Prostate gland (tissue), 2 donors: ENCODE measurements around the gene RAB4B. TPM values are rescaled to one million over a fixed set of nuclear protein-coding genes. Genes with fewer than 3 reads are reported as not detected.

Source experiments
- DNase-seq: peaks from one replicate; pipeline ENCODE4 v3.0.0-alpha.2; 2019; ENCODE audit warnings: low spot score
- H3K27ac ChIP-seq, 2 donors: fragments of 200-600 bp; sonication (generic); 2 replicates each; pipeline ENCODE4 v1.5.1; 2017 to 2019
- H3K27me3 ChIP-seq: fragments of 200-600 bp; sonication (generic); replicated peaks from 2 replicates; pipeline ENCODE4 v1.5.1; 2019; ENCODE audit not compliant: insufficient read depth
- H3K36me3 ChIP-seq, 2 donors: fragments of 200-600 bp; sonication (generic); 1 replicate in 1 of 2; 2 replicates in 1 of 2; pipeline versions ENCODE4 v1.5.1 to v1.8.1; 2017 to 2019
- H3K4me1 ChIP-seq: fragments of 200-600 bp; sonication (generic); replicated peaks from 2 replicates; pipeline ENCODE4 v1.5.1; 2019
- H3K4me3 ChIP-seq, 2 donors: fragments of 200-600 bp; sonication (generic); 2 replicates each; pipeline ENCODE4 v1.5.1; 2017 to 2019
- H3K9me3 ChIP-seq: fragments of 200-600 bp; sonication (generic); 2 replicates; pipeline ENCODE4 v1.5.1; 2017
- CTCF ChIP-seq, 4 experiments: fragments of 200-600 bp in 2 of 4; fragments of 450-650 bp in 2 of 4; sonication (generic) in 2 of 4; IDR thresholded peaks; 1 replicate in 3 of 4; 2 replicates in 1 of 4; pipeline ENCODE4 v1.5.1; 2016 to 2019; ENCODE audit warnings: antibody characterized with exemption in 4 of 4, mild to moderate bottlenecking in 2 of 4, moderate library complexity in 2 of 4
- POLR2A ChIP-seq: fragments of 450-650 bp; IDR thresholded peaks from one replicate; pipeline ENCODE4 v1.6.1; 2016; ENCODE audit warnings: antibody characterized with exemption, mild to moderate bottlenecking
- POLR2AphosphoS5 ChIP-seq: sonication (generic); formaldehyde crosslinking; IDR thresholded peaks from one replicate; pipeline ENCODE4 v1.6.1; 2017; ENCODE audit warnings: antibody characterized with exemption
- WGBS: methylation state at CpG from one replicate; pipeline ENCODE4 v1.1.5; 2018; 5-methylcytosine and 5-hydroxymethylcytosine counted together
- intact Hi-C: fragments of 100-400 bp; cut with DNase I; formaldehyde crosslinking; loops from one replicate; pipeline ENCODE4 v1.14.2; 2022
- total RNA-seq, 2 donors: library from RNA; depleted of rRNA; stranded (reverse); fragments of >200 nt; gene quantifications; one replicate each; pipeline ENCODE4 v1.1.0, GENCODE V29; 2016

Gene RAB4B
- total RNA-seq, 2 donors from 2014 or later, result 44.8 to 51.7 TPM

GRCh38 chr19:40807147-40808020 is 29.3 kb downstream of the RAB4B start:
- Histone ChIP-seq H3K4me3 (no peak overlapping the region), H3K27me3 (no peaks in the 10 kb centered on the region), H3K4me1 (peaks cover 52% of the 10 kb centered on the region), H3K9me3 (no peaks in the 10 kb centered on the region), H3K27ac (peak overlapping the region; percentile 72 to 97), H3K36me3 (no peaks in the 10 kb centered on the region)
- no peak for DNase-seq
- TF ChIP-seq CTCF (IDR thresholded peaks at IDR 0.05) (peak in 2 of 4 experiments; percentile 38 to 48), POLR2A (no peak)
- intact Hi-C loops, result loop anchor here (5.0 kb wide), 1 partner anchor 145 kb away; no protein-coding TSS in a partner anchor
- WGBS, result 63% methylated on average over 18 of the region's 18 CpGs

DNA sequence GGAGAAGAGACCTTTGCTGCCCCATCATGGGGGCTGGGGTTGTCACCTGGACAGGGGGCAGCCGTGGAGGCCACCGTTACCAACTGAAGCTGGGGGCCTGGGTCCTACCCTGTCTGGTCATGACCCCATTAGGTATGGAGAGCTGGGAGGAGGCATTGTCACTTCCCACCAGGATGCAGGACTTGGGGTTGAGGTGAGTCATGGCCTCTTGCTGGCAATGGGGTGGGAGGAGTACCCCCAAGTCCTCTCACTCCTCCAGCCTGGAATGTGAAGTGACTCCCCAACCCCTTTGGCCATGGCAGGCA is 29.9 kb downstream of the RAB4B start:
- WGBS, result 87% methylated on average over 2 of the region's 2 CpGs
- Histone ChIP-seq H3K36me3 (no peaks in the 10 kb centered on the region), H3K4me1 (peaks cover 46% of the 10 kb centered on the region), H3K27me3 (no peaks in the 10 kb centered on the region), H3K9me3 (no peaks in the 10 kb centered on the region), H3K27ac (no peak overlapping the region), H3K4me3 (no peak overlapping the region)
- TF ChIP-seq POLR2AphosphoS5 (no peak), CTCF (IDR thresholded peaks at IDR 0.05) (no peak), POLR2A (no peak)
- intact Hi-C loops, result loop anchor here (5.0 kb wide), 1 partner anchor 146 kb away; no protein-coding TSS in a partner anchor
- no peak for DNase-seq

DNA sequence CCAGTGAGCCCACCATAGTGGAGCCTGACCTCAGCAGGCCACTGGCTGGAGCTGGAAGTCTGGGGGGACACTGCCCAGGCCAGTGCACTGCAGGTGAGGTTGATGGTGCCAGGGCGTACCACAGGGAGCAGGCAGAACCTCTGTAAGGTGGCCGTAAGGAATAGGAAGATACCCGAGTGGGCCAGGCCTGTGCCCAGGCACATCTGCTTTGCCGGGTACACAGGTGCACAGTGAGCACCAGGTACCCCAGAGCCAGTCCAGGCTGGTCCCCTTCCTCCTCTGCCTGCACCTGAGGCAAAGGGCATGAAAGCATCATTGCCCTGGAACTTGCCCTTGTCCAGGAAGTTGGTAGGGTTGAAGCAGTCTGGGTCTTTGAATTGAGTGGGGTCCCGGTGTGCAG is 30.4 kb downstream of the RAB4B start:
- no peak overlapping the region for H3K27ac ChIP-seq
- intact Hi-C loops, result loop anchor here (5.0 kb wide), 1 partner anchor 146 kb away; no protein-coding TSS in a partner anchor
- H3K4me3 ChIP-seq, result no peak overlapping the region
- no peak for DNase-seq
- TF ChIP-seq POLR2A, result no peak
- TF ChIP-seq POLR2AphosphoS5, result no peak
- TF ChIP-seq CTCF (IDR thresholded peaks at IDR 0.05), result no peak
- no peaks in the 10 kb centered on the region for H3K36me3 ChIP-seq
- 89% methylated on average over 5 of the region's 5 CpGs for WGBS
- peaks cover 40% of the 10 kb centered on the region for H3K4me1 ChIP-seq
- no peaks in the 10 kb centered on the region for H3K9me3 ChIP-seq
- H3K27me3 ChIP-seq, result no peaks in the 10 kb centered on the region

DNA sequence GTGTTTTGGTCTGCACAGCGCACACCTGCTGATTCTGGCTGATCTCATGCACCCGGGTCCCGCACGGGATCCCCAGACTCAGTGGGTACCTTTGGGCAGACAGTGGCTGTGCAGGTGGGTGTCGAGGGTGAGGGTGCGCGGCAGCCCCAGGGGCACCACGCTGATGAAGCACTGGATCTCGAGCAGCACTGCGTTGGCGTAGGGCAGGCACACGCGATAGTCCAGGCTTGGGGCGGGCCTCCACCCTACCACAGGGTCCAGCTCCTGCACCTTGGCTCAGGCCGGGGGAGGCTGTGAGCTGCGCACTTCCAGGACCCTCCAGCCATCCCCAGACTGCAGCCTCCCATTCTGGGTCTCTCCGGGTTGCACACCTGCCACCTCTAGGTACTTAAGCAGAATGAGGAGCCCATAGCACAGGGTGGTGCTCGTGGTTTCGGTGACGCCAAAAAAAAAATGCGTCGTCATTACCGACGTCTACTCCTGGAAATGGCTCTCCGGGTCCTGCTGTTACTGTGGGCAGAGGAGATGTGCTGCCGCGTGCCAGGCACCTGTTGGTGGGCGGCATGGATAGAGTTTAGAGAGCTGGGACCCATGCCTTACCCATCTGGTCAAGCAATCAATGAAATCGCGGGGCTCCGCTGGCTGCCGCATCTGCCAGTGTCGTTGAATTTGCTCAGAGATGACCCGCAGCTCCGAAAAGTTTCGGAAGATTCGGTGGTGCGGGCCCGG is 31.5 kb downstream of the RAB4B start:
- WGBS, result 90% methylated on average over 36 of the region's 39 CpGs
- intact Hi-C loops, result loop anchor here (5.0 kb wide), 1 partner anchor 147 kb away; no protein-coding TSS in a partner anchor
- Histone ChIP-seq H3K9me3 (no peaks in the 10 kb centered on the region), H3K4me1 (peaks cover 30% of the 10 kb centered on the region), H3K27me3 (no peaks in the 10 kb centered on the region), H3K4me3 (no peak overlapping the region), H3K36me3 (no peaks in the 10 kb centered on the region), H3K27ac (peak overlapping the region in 1 of 2 donors; percentile 28)
- DNase-seq, result no peak
- TF ChIP-seq POLR2A, result no peak
- TF ChIP-seq POLR2AphosphoS5, result no peak
- no peak for TF ChIP-seq CTCF (IDR thresholded peaks at IDR 0.05)
